GM18519 (cell line): ENCODE data around the gene SERPINE1.

Experiments used
- ATAC-seq: cut with Tn5 transposase; IDR thresholded peaks from one replicate; pipeline ENCODE4 v1.9.1; 2021; ENCODE audit warnings: mild to moderate bottlenecking, moderate library complexity; ENCODE audit not compliant: unreplicated experiment, low FRiP score

The SERPINE1 gene

DNA sequence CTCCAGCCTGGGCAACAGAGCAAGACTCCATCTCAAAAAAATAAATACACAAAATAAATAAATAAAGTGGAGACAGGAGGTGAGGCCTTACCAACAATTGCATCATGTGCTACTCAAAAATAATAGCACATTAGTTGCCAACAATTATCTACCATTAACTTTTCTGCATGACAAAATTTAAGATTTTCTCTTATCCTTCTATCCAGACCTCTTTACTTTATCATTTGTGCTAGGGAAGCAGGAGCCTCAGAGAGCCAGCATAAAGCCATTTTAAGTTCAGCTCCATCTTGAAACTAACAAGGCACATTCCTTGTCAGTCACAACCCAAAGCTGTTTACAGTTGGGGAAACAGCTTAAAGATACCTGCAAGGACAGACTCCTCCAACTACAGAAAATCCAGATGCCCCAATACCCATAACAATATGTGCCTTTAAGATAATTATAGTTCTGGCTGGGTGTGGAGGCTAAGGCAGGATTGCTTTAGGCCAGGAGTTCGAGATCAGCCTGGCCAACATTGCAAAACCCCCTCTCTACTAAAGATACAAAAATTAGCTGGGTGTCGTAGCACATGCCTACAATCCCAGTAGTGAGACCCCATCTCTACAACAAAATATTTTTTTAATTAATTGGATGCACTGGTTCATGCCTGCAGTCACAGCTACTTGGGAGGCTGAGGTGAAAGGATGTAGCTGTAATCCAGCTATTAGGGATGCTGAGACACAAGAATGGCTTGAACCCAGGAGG, 25.2 kb downstream of the SERPINE1 start:
- ATAC-seq, result no peak

DNA sequence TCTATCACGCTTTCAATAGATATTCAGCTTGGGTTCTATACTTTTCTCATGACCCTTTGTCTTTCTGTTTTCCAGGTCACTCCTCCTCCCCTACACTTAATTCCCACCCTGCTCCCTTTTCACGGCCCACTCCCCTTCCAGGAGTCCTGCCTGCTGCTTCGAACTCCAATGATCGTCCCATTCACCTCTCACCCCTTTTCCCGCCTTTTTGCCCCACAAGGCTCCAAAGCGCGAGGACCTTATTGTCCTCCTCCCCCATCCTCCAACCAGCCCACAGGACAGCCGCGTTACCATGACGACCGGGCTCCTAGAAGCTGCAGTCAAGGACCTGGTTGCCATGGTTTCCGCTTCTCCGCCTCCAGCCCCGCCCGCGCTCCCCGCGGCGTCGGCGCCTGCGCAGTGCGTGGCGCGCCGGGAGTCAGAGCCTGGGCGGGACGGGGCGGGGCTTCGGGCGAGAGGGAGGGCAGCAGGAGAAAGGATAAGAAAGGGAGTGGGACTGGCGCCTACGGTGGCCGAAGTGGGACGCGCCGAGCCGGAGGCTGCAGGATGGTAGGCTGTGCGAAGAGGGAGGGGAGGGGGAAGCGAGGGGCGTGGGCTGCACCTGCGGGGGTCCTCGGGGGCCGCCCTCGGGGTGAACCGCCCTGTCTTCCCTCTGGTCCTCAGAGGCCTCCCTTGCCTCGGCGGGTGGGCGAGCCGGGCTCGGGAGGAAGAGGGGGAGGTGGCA, 27.2 kb downstream of the SERPINE1 start, which contains the start of gene AP1S1:
Gene AP1S1, plus strand, starts transcription at position 508 of the 724 bp plus-strand sequence. Its CDS starts 39 bp downstream, at position 547.
- peak; percentile 66 for ATAC-seq

DNA sequence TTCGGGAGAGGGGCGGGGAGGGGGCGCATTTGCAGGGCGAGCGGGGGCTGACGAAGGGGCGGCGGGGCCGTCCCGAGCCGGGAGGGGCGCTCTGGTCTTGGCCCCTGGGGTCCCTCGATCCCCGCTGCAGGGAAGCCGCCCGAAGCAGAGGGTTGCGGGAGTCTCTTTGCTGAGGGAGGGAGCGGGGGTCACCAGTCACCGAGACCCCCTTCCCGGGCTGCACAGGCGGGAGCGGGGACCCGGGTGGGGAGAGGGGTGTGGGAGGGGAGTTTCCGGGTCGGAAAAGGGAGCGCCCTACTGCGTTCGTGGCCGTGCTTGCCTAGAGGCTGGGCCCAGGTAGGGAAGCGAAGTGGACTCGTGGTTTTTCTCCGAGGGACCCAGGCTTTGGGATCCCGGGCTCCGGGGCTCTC, 27.8 kb downstream of the SERPINE1 start:
- ATAC-seq, result no peak

DNA sequence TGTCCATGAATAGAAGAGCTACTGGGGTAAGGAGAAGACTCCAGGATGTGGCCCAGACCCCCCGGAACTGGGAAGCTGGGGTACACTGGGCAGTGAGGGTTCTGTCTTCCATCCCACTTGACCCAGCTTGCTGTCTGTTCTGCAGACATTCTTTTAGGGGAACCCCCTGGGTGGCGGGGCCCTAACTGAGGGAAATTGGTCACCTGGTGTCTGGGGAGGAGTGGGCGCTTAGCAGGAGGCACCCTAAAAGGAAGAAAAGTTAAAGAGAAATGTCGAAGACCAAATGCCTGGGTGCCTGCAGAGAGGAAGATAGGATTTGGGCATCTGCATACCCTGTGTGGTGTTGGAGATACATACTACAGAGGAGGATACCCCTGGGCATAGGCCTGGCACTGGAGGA, 28.4 kb downstream of the SERPINE1 start:
- no peak for ATAC-seq

DNA sequence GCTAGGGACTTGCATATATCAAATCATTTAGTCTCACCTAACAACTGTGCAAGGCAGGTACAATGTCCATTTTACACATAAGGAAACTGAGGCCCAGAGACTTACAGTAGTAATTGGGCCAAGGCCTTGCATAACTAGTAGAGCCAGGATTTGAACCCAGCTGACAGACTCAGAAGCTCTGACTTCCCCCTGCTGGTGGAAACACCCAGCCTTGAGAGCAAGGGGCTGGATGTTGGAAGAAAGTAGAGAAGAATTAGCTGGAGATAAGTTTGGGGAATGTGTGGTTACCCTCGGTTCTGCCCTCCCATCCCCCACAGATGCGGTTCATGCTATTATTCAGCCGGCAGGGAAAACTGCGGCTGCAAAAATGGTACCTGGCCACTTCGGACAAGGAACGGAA, 29.4 kb downstream of the SERPINE1 start:
- ATAC-seq, result no peak

DNA sequence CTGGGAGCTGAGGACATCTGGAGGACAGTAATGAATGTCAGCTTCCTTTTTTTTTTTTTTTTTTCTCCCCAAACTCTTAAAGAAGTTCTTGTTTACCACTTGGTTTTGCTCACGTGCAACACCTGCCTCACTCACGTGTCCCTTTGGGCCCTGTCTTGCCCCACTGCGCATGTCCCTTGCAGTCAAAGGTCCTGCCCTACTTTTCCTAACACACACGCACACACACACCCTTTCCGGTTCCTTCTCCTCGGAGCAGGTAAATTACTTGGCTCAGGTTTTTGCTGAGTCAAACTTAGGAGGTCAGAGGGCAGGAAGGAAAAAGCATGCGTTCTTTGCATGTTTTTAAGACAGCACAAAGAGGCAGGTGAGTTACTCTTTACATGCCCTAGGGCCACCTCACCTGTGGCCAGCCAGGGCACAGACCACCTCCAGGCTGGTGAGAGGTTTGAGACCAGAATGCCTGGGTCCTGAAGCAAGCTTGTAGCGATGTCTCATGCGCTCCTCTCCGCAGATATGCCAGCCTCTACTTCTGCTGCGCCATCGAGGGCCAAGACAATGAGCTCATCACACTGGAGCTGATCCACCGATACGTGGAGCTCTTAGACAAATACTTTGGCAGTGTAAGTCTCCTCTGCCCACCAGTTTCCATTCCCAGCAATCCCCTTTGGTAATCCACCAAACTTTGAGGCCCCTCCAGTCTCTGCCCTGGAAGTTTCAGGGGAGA, 30.1 kb downstream of the SERPINE1 start:
- no peak for ATAC-seq

DNA sequence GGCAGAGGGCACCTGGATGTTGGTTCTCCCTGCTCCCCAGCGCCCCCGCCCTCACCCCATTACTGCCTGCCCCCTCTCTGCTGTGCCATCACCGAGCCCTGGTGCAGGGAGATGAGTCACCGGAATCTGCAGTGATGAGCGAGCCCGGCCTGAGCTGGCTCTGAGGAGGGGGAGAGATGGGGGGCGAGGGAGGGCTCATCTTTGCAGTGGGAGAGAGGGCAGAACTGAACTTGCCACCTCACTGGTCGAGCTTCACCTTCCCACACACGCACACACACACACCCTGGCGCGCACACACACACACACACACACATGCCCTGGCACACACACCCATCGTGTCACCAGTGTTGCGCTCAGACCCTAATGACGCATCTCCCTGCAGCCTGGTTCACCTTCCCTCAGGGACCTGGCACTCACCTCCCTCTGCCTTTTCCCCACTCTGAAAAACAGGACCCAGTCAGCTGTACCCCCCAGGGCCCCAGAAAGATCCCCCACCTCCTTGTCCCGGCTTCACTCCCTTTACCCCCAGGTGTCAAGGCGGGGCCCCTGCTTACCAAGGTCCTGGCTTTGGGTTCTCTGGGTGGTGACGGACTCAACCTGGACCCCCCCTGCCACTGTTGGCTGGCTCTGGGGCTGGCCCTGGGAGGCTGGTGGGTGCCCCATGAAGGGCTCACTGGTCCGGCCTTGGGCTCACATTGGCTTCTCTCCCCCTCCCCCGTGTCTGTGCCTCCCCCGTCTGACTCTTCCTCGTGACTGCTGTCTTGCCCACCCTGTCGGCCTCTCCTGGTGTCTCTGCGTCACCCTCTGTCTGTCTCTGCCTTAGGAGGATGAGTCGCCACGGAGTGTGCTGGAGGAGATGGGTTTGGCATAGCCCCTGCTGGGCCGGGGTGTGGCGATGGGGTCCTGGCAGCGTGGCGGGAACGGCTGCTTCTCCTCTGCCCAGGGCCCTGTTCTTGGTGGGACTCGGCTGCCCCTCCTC, 33.1 kb downstream of the SERPINE1 start:
- ATAC-seq, result no peak

DNA sequence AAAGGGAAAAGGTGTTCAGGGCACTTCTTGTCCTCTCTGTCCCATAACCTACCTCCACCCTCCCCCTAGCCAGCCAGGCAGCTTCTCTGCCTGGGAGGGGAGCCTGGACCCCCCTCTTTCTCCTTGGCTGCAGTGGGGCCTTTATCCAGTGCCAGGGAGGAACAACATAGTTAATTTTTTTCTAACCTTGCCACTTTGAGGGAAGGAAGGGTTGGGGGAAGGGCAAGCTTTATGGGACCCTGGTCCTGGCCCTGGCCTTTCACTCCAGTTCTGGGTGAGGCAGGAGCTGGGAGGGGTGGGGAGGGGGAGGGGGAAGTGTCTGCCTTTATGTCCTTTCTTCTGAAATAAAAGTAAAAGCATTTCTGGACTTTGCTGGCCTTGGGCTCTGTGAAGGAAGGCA, 34.0 kb downstream of the SERPINE1 start:
- no peak for ATAC-seq

DNA sequence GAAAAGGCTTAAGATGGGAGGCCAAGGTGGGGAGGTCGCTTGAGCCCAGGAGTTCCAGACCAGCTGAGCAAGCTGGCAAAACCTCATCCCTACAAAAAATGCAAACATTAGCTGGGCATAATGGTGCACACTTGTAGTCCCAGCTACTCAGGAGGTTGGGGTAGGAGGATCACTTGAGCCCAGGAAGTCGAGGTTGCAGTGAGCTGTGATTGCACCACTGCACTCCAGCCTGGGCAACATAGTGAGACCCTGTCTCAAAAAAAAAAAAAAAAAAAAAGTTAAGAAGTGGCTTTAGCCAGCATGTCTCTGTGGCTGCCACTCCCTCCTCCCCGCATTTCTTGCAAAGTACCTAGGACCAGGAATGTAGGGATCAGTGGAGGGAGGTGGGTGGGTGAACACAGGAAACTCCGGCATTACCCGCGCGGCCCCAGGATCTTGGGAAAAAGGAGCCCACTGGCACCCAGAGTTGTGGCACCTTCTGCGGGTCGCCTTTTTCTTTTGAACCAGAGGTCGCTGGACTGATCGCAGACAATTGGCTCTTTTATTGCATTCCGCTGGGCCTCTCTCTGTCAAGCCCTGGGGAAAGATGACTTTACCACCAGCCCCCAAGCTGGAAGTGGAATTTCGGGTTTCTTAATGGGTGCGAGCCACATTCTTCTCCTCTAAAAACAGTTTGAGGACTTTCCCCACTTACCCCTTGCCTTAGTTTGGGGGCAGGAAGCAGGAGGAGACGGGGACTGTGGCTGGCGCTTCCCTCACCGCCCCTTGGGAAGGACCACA, 35.0 kb downstream of the SERPINE1 start:
- ATAC-seq, result no peak

DNA sequence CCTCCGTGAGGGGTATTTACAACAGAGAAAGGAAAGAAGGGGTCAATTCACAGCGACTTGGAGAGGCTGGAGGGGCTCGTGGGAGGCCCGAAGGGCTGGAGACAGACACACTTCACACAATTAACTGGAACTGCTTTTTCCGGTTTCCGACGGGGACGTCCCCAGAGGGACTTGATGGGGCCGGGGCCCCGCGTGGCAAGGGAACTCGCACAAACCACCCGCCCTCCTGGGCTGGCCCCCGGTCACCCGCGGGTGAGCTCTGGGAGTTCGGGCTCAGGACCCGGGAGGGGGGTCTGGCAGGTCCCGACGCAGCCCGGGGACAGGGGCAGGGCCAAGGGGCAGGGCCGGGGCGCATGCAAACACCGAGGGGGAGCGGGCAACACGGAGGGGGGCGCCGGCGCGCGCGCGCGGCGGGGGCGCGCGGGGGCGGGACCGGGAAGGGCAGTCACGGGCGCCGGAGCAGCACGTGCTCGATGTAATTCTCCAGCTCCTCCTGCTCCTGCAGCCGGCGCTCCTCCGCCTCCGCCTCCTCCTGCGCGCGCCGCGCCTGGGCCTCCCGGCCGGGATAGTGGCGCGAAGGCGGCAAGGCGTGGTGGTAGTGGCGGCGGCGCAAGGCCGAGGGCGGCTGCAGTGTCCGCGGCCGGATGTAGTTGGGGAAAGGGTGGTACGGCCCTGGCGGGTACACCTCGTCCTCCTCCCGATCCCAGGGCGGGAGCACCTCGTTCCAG, 35.8 kb downstream of the SERPINE1 start:
- ATAC-seq, result no peak

DNA sequence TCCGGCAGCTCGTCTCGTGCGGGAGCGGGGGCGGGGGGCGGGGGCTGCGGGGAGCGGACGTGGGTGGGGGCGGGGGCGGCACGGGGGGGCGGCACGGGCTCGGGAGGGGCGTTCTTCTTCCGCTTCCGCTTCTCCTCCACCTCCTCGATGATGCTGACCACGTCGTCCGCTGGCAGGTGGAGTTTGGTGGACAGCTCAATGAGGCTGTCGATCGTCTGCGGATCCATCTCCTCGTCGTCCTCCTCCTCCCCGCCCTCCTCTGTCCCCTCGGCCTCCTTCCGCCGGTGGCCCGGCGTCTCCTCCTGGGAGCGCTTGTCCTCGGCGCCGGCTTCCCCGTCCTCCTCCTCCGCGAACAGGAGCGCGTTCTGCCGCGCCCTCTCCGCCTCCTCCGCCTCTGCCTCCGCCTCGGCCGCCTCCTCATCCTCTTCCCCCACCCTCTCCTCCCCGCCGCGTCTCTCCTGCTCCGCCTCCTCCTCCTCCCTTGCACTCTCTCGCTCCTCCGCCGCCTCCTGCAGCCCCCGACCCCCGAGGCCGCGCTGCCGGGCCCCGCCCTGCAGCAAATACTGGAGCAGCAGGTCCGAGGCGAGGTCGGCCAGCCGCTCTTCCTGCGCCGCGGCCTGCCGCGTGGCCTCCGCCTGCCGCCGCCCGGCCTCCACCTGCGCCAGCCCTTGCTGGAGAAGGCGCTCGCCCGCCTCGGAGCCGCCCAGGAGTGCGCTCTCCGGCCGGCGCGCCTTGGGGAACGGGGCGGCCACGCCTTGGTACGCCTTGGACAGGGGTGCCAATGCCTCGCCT, 36.6 kb downstream of the SERPINE1 start:
- ATAC-seq, result no peak

DNA sequence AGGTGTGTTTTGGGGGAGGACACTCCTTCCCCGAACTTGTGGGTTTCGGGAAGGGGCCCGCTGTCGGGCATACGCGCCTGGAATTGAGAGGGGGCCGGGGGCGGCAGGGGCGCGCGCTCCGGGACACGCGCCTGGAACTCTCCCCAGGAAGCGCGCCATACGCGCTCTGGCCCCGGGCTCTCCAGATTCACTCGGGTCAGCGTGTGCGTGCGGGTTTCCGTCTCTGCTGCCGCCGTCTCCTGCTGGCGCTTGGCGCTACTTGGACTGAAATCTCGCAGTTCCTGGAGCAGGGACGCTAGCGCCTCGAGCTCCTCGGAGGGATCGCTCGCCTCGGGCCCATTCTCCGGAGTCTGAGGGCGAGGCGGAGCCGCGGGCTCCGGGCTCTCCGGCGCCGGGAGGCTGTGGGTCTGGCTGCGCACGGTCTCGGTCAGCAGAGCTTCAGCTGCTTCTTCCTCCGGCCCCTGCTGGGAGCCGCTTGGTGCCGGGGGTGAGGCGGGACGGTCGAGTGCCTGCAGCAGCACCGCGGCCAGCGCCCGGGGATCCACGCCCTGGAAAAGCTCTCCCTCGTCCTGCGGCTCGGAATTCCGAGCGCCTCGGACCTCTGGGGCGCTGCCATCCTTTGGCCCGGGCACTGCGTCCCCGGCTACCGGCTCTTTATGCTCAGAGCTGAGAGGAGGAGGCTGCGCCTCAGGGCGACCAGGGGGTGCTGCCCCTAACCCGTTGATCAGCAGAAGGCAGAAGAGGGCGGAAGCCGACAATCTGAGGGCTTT, 37.4 kb downstream of the SERPINE1 start:
- ATAC-seq, result no peak

DNA sequence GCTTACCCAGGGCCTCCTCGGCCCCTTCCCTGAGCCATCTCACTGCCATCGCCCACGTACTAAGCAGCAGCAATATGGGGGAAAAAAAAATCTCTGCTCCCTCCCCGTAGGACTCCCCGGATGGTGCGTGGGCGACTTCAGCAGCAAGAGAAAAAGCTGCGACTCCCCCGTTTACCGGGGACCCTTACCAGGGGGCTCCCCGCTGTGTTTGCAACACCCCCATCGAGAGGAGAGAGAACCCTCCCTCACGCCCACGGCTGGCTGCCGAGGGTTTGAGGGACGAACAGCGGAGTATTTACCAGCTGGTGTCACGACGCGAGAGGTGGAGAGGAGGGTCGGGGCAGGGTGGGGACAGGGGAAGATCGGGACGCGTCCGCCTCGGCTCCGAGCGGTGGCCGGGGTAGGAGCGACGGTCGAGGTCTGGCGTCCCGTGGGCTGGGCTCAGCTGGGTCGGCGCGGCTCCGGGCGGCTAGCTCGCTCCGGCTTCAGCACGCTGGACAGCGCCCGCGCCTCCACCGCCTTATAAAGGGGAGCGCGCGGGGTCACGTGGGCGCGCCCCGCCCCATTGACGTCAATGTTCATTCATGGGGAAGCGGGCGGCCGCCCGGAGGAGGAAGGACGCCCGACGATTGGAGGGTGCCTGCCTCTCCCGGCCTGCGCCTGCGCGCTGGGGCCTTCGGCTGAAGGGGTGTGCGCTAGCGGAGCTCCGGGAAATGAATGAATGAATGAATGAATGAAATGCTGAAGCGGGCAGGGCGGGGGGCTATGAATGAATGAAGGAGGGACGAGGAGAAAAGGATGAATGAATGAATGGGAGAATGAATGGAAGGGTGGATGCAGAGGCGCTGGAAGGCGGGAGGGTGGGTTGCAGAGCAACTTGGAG, 38.4 kb downstream of the SERPINE1 start, which contains the start of gene VGF:
Gene VGF, minus strand, starts transcription at position 495 of the 883 bp plus-strand sequence. CDS start 726 bp downstream, outside the sequence.
- peak; percentile 60 for ATAC-seq

DNA sequence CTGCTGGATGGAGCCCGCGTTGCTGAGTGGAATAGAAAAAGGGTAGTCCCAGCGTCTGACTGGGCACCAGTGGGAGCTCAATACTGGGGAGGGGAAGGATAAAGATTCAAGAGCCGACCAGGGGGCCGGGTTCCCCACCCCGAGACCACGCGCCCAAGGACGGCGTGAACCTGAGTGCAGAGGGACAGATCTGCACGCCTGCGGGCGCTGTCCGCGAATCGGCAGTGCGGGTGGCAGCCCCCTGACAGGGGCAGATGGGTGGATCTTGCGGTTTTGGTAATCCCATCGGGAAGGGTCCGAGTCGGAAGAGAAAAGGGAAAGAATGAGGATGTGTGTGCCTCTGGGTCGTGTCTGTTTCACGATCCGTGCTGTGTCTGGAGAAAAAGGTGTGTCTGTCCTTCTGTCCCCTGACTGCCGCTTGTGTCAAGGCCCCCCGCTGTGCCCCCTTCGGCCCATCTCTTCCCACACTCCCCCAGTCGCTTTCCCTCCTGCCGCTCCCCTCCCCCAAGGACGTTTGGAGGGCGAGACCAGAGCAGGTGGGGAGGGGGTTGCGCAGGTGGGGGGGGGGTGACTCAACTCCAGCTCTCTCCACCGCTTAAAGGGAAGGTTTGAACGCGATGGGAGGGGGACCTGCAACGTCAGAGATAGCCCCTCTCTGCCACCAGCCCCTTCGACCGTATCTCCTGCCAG, 39.2 kb downstream of the SERPINE1 start:
- no peak for ATAC-seq

DNA sequence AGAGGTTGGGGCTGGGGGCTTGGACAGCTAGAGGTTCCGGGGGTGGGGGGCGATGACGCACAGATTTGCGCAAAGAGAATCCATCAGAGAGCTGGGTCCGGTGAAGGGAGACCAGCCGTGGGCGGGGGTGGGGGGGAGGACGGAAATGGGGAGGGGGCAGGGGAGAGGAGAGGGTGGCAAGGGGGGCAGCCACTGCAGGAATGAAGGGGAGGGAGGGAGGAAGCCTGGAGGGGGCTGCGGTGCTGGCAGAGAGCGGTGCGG, 39.7 kb downstream of the SERPINE1 start:
- no peak for ATAC-seq
